PFSK-1 (cell line): ENCODE results near the gene TAX1BP1.

ENCODE experiments used
- FOXP2 ChIP-seq: optimal IDR thresholded peaks from 2 replicates; pipeline ENCODE3; 2011; ENCODE audit warnings: borderline replicate concordance, control low read depth, inconsistent platforms; ENCODE audit not compliant: insufficient read depth; ENCODE audit errors: extremely low read length, extremely low read depth
- POLR2AphosphoS5 ChIP-seq: IDR thresholded peaks from 2 replicates; pipeline ENCODE4 v1.6.1; 2012; ENCODE audit warnings: low read depth, mild to moderate bottlenecking, control low read depth, low read length, moderate library complexity
- REST ChIP-seq, 2 experiments: IDR thresholded peaks; 2 replicates each; pipeline versions ENCODE4 v1.6.1 to v1.8.0; 2011 to 2012; ENCODE audit warnings: low read depth in 2 of 2, low read length in 2 of 2, control low read depth in 1 of 2, inconsistent platforms in 1 of 2, mild to moderate bottlenecking in 1 of 2, moderate library complexity in 1 of 2; ENCODE audit not compliant: insufficient read depth in 1 of 2
- SIN3A ChIP-seq: IDR thresholded peaks from 2 replicates; pipeline ENCODE4 v1.6.1; 2012; ENCODE audit warnings: mild to moderate bottlenecking, low read length, moderate library complexity, borderline replicate concordance; ENCODE audit not compliant: insufficient read depth
- TAF1 ChIP-seq: IDR thresholded peaks from 2 replicates; pipeline ENCODE4 v1.6.1; 2012; ENCODE audit warnings: low read length, control low read depth, borderline replicate concordance; ENCODE audit not compliant: insufficient read depth

The TAX1BP1 gene

GRCh38 chr7:27860800-27861199 lies 120.8 kb downstream of the TAX1BP1 start:
- TF ChIP-seq POLR2AphosphoS5 (no peak), FOXP2 (no peak), TAF1 (no peak), SIN3A (no peak), REST (IDR thresholded peaks at IDR 0.05; ENCODE audit: insufficient read depth in 1 of 2, low read depth in 2 of 2, low read length in 2 of 2) (no peak)

GRCh38 chr7:27861747-27862146 lies 121.8 kb downstream of the TAX1BP1 start:
- TF ChIP-seq SIN3A: no peak
- no peak for TF ChIP-seq TAF1

GRCh38 chr7:27863880-27864279 lies 123.9 kb downstream of the TAX1BP1 start:
- no peak for TF ChIP-seq FOXP2
- TF ChIP-seq REST (IDR thresholded peaks at IDR 0.05; ENCODE audit: insufficient read depth in 1 of 2, low read depth in 2 of 2, low read length in 2 of 2): no peak
- no peak for TF ChIP-seq TAF1
- TF ChIP-seq SIN3A: no peak
- TF ChIP-seq POLR2AphosphoS5: no peak

- TF ChIP-seq FOXP2 (no peak), REST (IDR thresholded peaks at IDR 0.05; ENCODE audit: insufficient read depth in 1 of 2, low read depth in 2 of 2, low read length in 2 of 2) (no peak), POLR2AphosphoS5 (no peak), SIN3A (no peak), TAF1 (no peak)
These were observed 126.3 kb downstream of the TAX1BP1 start for GRCh38 chr7:27866256-27866655.

- TF ChIP-seq TAF1: no peak
- TF ChIP-seq POLR2AphosphoS5: no peak
- no peak for TF ChIP-seq FOXP2
- no peak for TF ChIP-seq SIN3A
- TF ChIP-seq REST (IDR thresholded peaks at IDR 0.05; ENCODE audit: insufficient read depth in 1 of 2, low read depth in 2 of 2, low read length in 2 of 2): no peak
These were observed 127.1 kb downstream of the TAX1BP1 start for GRCh38 chr7:27866828-27867672.
